NCI-H446 treated with DMSO at 0.1 percent for 48 hours (cell line): Measurements from ENCODE around the gene HIVEP2.
A peak's percentile ranks its signal among the peaks of the same experiment; 100 is the strongest.

ENCODE experiments used
- DNase-seq: peaks from one replicate; lab custom pipeline; 2025; lab: John Stamatoyannopoulos, UW

HIVEP2 gene

GRCh38 chr6:142738035-142738396 is 207.0 kb downstream of the HIVEP2 start:
- no peak for DNase-seq

GRCh38 chr6:142737368-142738034 is 207.5 kb downstream of the HIVEP2 start:
- no peak for DNase-seq

- DNase-seq: peak; percentile 96
Measured at GRCh38 chr6:142735204-142735603, 209.8 kb downstream of the HIVEP2 start.

- no peak for DNase-seq
Measured at GRCh38 chr6:142732790-142733189, 212.2 kb downstream of the HIVEP2 start.

GRCh38 chr6:142731611-142732010 is 213.4 kb downstream of the HIVEP2 start:
- DNase-seq: no peak

- no peak for DNase-seq
Measured at GRCh38 chr6:142729618-142730017, 215.4 kb downstream of the HIVEP2 start.

GRCh38 chr6:142728910-142729481 is 216.0 kb downstream of the HIVEP2 start:
- DNase-seq: no peak

- DNase-seq: no peak
Measured at GRCh38 chr6:142728364-142728763, 216.6 kb downstream of the HIVEP2 start.

GRCh38 chr6:142726616-142727015 is 218.4 kb downstream of the HIVEP2 start:
- DNase-seq: no peak

GRCh38 chr6:142725024-142725770 is 219.8 kb downstream of the HIVEP2 start:
- no peak for DNase-seq

- DNase-seq: no peak
Measured at GRCh38 chr6:142722841-142723240, 222.1 kb downstream of the HIVEP2 start.

GRCh38 chr6:142722012-142722411 is 223.0 kb downstream of the HIVEP2 start:
- DNase-seq: no peak

- no peak for DNase-seq
Measured at GRCh38 chr6:142721215-142721920, 223.6 kb downstream of the HIVEP2 start.

- no peak for DNase-seq
Measured at GRCh38 chr6:142718667-142719191, 226.2 kb downstream of the HIVEP2 start.

GRCh38 chr6:142716097-142716496 is 228.9 kb downstream of the HIVEP2 start:
- DNase-seq: no peak

GRCh38 chr6:142714951-142715785 is 229.8 kb downstream of the HIVEP2 start:
- DNase-seq: no peak

- peak; percentile 26 for DNase-seq
Measured at GRCh38 chr6:142713959-142714358, 231.0 kb downstream of the HIVEP2 start.

- no peak for DNase-seq
Measured at GRCh38 chr6:142712231-142712630, 232.7 kb downstream of the HIVEP2 start.

GRCh38 chr6:142708651-142709050 is 236.3 kb downstream of the HIVEP2 start:
- no peak for DNase-seq

GRCh38 chr6:142707255-142707654 is 237.7 kb downstream of the HIVEP2 start:
- no peak for DNase-seq

- DNase-seq: no peak
Measured at GRCh38 chr6:142706210-142706609, 238.8 kb downstream of the HIVEP2 start.

- no peak for DNase-seq
Measured at GRCh38 chr6:142705054-142705453, 239.9 kb downstream of the HIVEP2 start.
